CD14-positive monocyte (primary cell): ENCODE data around the gene DLGAP5. TPM values are rescaled to one million over a fixed set of nuclear protein-coding genes. Genes with fewer than 3 reads are reported as not detected.
A peak's percentile ranks its signal among the peaks of the same experiment; 100 is the strongest.

Source experiments
- DNase-seq, 3 donors: peaks; one replicate each; pipeline ENCODE4 v3.0.0-alpha.2; 2011 to 2022
- H2AFZ ChIP-seq: 2 replicates; pipeline ENCODE4 v1.6.0; 2012; ENCODE audit warnings: mild to moderate bottlenecking, low read depth, low read length, inconsistent platforms; ENCODE audit not compliant: insufficient read depth, poor library complexity, severe bottlenecking
- H3K27ac ChIP-seq, 2 donors: 1 replicate in 1 of 2; 2 replicates in 1 of 2; pipeline ENCODE4 v1.5.1; 2012 to 2013; ENCODE audit warnings: low read length in 2 of 2, control low read depth in 1 of 2, inconsistent platforms in 1 of 2, low read depth in 1 of 2, mild to moderate bottlenecking in 1 of 2
- H3K27me3 ChIP-seq, 2 donors: one replicate each; pipeline versions ENCODE4 v1.6.0 to v1.6.1; 2011 to 2013; ENCODE audit warnings: low read length in 2 of 2; ENCODE audit not compliant: control insufficient read depth in 2 of 2, insufficient read depth in 2 of 2
- H3K36me3 ChIP-seq, 2 donors: replicated peaks in 1 of 2; 1 replicate in 1 of 2; 2 replicates in 1 of 2; pipeline versions ENCODE4 v1.5.1 to v1.6.1; 2012 to 2013; ENCODE audit warnings: low read length in 2 of 2, control low read depth in 1 of 2, inconsistent platforms in 1 of 2, mild to moderate bottlenecking in 1 of 2; ENCODE audit not compliant: insufficient read depth in 2 of 2, control insufficient read depth in 1 of 2
- H3K4me1 ChIP-seq, 2 donors: 1 replicate in 1 of 2; 2 replicates in 1 of 2; pipeline versions ENCODE4 v1.5.1 to v1.6.1; 2012 to 2013; ENCODE audit warnings: low read length in 2 of 2, control low read depth in 1 of 2, inconsistent platforms in 1 of 2, mild to moderate bottlenecking in 1 of 2, moderate library complexity in 1 of 2; ENCODE audit not compliant: insufficient read depth in 2 of 2, control insufficient read depth in 1 of 2
- H3K4me2 ChIP-seq: replicated peaks from 2 replicates; pipeline ENCODE3; 2012; ENCODE audit warnings: low read length, moderate library complexity, mild to moderate bottlenecking; ENCODE audit not compliant: poor library complexity, severe bottlenecking; ENCODE audit errors: extremely low read depth
- H3K4me3 ChIP-seq, 3 experiments: fragments of 200-600 bp in 1 of 3; sonication (generic) in 1 of 3; replicated peaks in 1 of 3; 1 replicate in 2 of 3; 2 replicates in 1 of 3; pipeline ENCODE4 v1.5.1; 2011 to 2013; ENCODE audit warnings: low read length in 3 of 3, mild to moderate bottlenecking in 3 of 3, control low read depth in 2 of 3, low read depth in 2 of 3, inconsistent platforms in 1 of 3, moderate library complexity in 1 of 3
- H3K79me2 ChIP-seq: 2 replicates; pipeline ENCODE4 v1.6.0; 2012; ENCODE audit warnings: mild to moderate bottlenecking, control low read depth, inconsistent platforms, low read length, moderate library complexity; ENCODE audit not compliant: insufficient read depth
- H3K9ac ChIP-seq: 2 replicates; pipeline ENCODE4 v1.6.0; 2017; ENCODE audit warnings: low read length, mild to moderate bottlenecking; ENCODE audit not compliant: insufficient read depth, poor library complexity, severe bottlenecking
- H3K9me3 ChIP-seq, 2 donors: replicated peaks in 1 of 2; 1 replicate in 1 of 2; 2 replicates in 1 of 2; pipeline versions ENCODE4 v1.5.1 to v1.6.1; 2012 to 2013; ENCODE audit warnings: low read length in 2 of 2, control low read depth in 1 of 2; ENCODE audit not compliant: control insufficient read depth in 1 of 2, insufficient read depth in 1 of 2
- H4K20me1 ChIP-seq: 2 replicates; pipeline ENCODE4 v1.6.0; 2012; ENCODE audit warnings: mild to moderate bottlenecking, low read length, control low read depth, moderate library complexity; ENCODE audit not compliant: insufficient read depth
- H3K27ac Mint-ChIP-seq, 7 donors: one replicate each; pipeline ENCODE4 v1.8.0; 2020; ENCODE audit warnings: mild to moderate bottlenecking in 7 of 7, mixed read lengths in 7 of 7, moderate library complexity in 6 of 7, inconsistent platforms in 2 of 7
- H3K27me3 Mint-ChIP-seq, 3 donors: one replicate each; pipeline ENCODE4 v1.8.0; 2021 to 2022; ENCODE audit warnings: low read depth in 3 of 3, mild to moderate bottlenecking in 3 of 3, mixed read lengths in 3 of 3, moderate library complexity in 3 of 3, inconsistent platforms in 1 of 3
- H3K36me3 Mint-ChIP-seq, 2 donors: one replicate each; pipeline ENCODE4 v1.8.0; 2020; ENCODE audit warnings: mixed read lengths in 2 of 2, inconsistent platforms in 1 of 2, mild to moderate bottlenecking in 1 of 2
- H3K4me1 Mint-ChIP-seq: one replicate; pipeline ENCODE4 v1.8.0; 2020; ENCODE audit warnings: mild to moderate bottlenecking, mixed read lengths
- H3K4me3 Mint-ChIP-seq, 2 donors: one replicate each; pipeline ENCODE4 v1.8.0; 2020; ENCODE audit warnings: mild to moderate bottlenecking in 2 of 2, mixed read lengths in 2 of 2, moderate library complexity in 1 of 2
- H3K9me3 Mint-ChIP-seq, 7 donors: one replicate each; pipeline ENCODE4 v1.8.0; 2020 to 2022; ENCODE audit warnings: mixed read lengths in 7 of 7, mild to moderate bottlenecking in 6 of 7, moderate library complexity in 6 of 7, inconsistent platforms in 2 of 7
- WGBS: methylation state at CpG from one replicate; pipeline ENCODE4 v1.1.5; 2013; ENCODE audit warnings: missing lambda C conversion rate; ENCODE audit not compliant: insufficient coverage; 5-methylcytosine and 5-hydroxymethylcytosine counted together
- intact Hi-C, 2 donors: fragments of 100-400 bp; cut with micrococcal nuclease; formaldehyde crosslinking; loops; one replicate each; pipeline versions ENCODE4 v1.15.0 to v1.15.1; 2023
- polyA plus RNA-seq, 3 donors: library from polyadenylated mRNA; depleted of rRNA in 1 of 3; unstranded in 2 of 3; stranded (reverse) in 1 of 3; fragments of 300-500 nt in 2 of 3; fragments of >200 nt in 1 of 3; fragmentation: Illumina TruSeq in 2 of 3; gene quantifications; 1 replicate in 2 of 3; 2 replicates in 1 of 3; pipeline ENCODE4 v1.2.3, GENCODE V29; 2012 to 2021
- TF ChIP-seq, protein P1 (sequence below): fragments of 200-600 bp; IDR thresholded peaks from one replicate; pipeline ENCODE4 v1.8.0; 2022; ENCODE audit warnings: antibody characterized with exemption, mild to moderate bottlenecking

DLGAP5 gene
- polyA plus RNA-seq, 3 donors, result 0.23 TPM; not detected in 2

DNA sequence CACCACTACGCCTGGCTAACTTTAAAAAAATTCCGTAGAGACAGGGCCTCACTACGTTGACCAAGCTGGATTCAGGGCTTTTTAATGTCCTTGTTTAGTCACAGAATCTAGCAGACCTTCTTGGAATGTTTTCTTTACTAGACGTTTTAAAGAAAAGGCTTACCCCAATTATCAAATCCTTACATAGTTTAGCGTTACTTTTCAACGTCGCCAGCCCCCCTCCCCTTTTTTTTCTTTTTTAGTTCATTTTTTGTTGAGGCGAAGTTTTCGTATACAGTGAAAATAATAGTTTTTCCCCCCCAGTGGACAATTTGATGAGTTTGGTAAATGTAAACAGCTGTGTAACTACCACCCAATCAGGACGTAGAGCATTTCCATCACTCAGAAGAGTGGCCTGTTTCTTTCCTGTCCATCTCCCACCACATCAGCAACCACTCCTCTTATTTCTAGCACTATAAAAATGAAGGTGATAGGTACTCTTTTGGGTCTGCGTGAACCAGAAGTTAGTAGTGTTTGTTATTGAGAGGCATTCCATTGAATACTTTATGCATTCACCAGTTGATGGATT lies 753 bp upstream of the DLGAP5 start:
- peak overlapping the region; percentile 96 for H2AFZ ChIP-seq
- no peaks in the 10 kb centered on the region for H4K20me1 ChIP-seq
- peak overlapping the region in 2 of 7 donors; percentile 78 to 81 for H3K27ac Mint-ChIP-seq
- no peaks in the 10 kb centered on the region for H3K9me3 ChIP-seq
- peaks cover 3 to 11% of the 10 kb centered on the region in 2 donors for H3K36me3 ChIP-seq
- no peaks in the 10 kb centered on the region for H3K27me3 ChIP-seq
- H3K36me3 Mint-ChIP-seq, result peaks cover 2 to 8% of the 10 kb centered on the region in 2 donors
- TF ChIP-seq, protein P1, sequence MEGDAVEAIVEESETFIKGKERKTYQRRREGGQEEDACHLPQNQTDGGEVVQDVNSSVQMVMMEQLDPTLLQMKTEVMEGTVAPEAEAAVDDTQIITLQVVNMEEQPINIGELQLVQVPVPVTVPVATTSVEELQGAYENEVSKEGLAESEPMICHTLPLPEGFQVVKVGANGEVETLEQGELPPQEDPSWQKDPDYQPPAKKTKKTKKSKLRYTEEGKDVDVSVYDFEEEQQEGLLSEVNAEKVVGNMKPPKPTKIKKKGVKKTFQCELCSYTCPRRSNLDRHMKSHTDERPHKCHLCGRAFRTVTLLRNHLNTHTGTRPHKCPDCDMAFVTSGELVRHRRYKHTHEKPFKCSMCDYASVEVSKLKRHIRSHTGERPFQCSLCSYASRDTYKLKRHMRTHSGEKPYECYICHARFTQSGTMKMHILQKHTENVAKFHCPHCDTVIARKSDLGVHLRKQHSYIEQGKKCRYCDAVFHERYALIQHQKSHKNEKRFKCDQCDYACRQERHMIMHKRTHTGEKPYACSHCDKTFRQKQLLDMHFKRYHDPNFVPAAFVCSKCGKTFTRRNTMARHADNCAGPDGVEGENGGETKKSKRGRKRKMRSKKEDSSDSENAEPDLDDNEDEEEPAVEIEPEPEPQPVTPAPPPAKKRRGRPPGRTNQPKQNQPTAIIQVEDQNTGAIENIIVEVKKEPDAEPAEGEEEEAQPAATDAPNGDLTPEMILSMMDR, result no peak
- H3K4me3 Mint-ChIP-seq, result peak overlapping the region; percentile 91 to 99
- peaks cover 28% of the 10 kb centered on the region for H3K4me1 Mint-ChIP-seq
- H3K79me2 ChIP-seq, result peaks cover 44% of the 10 kb centered on the region
- H3K27me3 Mint-ChIP-seq, result peaks cover 0 to 2% (median 1%) of the 10 kb centered on the region in 3 donors
- H3K4me2 ChIP-seq, result peak overlapping the region; percentile 100
- H3K27ac ChIP-seq, result peak overlapping the region in 1 of 2 donors; percentile 57
- peaks cover 19 to 32% of the 10 kb centered on the region in 2 donors for H3K4me1 ChIP-seq
- 48% methylated on average over 3 of the region's 11 CpGs for WGBS
- DNase-seq, result no peak
- H3K4me3 ChIP-seq, result peak overlapping the region; percentile 52 to 95 (median 70)
- H3K9ac ChIP-seq, result peak overlapping the region; percentile 28
- intact Hi-C loops, result no loop called here
- H3K9me3 Mint-ChIP-seq, result no peaks in the 10 kb centered on the region

DNA sequence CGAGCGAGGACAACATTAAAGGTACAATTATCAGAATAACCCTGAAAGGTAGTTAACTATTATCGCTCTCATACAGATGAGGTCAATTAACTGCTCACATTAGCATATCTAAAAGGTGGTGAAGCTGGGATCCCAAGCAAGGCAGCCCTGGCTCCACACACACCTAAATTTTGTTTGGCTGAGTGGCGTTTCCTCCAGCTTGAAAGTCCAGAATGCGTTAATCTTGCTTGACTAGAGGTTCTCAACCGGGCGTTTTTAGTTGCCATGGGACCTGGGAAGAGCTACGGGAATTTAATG lies 531 bp downstream of the DLGAP5 start:
- H3K36me3 Mint-ChIP-seq, result peaks cover 9 to 21% of the 10 kb centered on the region in 2 donors
- H3K27me3 ChIP-seq, result no peaks in the 10 kb centered on the region
- H3K27ac Mint-ChIP-seq, result peak overlapping the region in 2 of 7 donors; percentile 2 to 65
- 0% methylated on average over 5 of the region's 8 CpGs for WGBS
- H4K20me1 ChIP-seq, result no peaks in the 10 kb centered on the region
- no peak for DNase-seq
- peak overlapping the region; percentile 28 for H3K9ac ChIP-seq
- peak overlapping the region; percentile 91 to 99 for H3K4me3 Mint-ChIP-seq
- intact Hi-C loops, result no loop called here
- peaks cover 55% of the 10 kb centered on the region for H3K79me2 ChIP-seq
- no peaks in the 10 kb centered on the region for H3K9me3 Mint-ChIP-seq
- peak overlapping the region; percentile 96 for H2AFZ ChIP-seq
- H3K9me3 ChIP-seq, result no peaks in the 10 kb centered on the region
- H3K4me2 ChIP-seq, result peak overlapping the region; percentile 100
- H3K27ac ChIP-seq, result peak overlapping the region in 1 of 2 donors; percentile 57
- TF ChIP-seq, protein P1, result no peak
- peaks cover 28% of the 10 kb centered on the region for H3K4me1 Mint-ChIP-seq
- H3K4me1 ChIP-seq, result peaks cover 19 to 32% of the 10 kb centered on the region in 2 donors
- peak overlapping the region; percentile 52 to 95 (median 70) for H3K4me3 ChIP-seq
- peaks cover 0 to 1% (median 0%) of the 10 kb centered on the region in 3 donors for H3K27me3 Mint-ChIP-seq
- H3K36me3 ChIP-seq, result peaks cover 3 to 22% of the 10 kb centered on the region in 2 donors
